GM23338 (cell line): ENCODE data around the gene ITIH6. TPM values are rescaled to one million over a fixed set of nuclear protein-coding genes. Genes with fewer than 3 reads are reported as not detected.

Experiments used
- ATAC-seq: fragments of 200-7000 bp; cut with Tn5 transposase; 3 replicates; pipeline ENCODE4 v1.9.1; 2020
- DNase-seq: peaks from one replicate; pipeline ENCODE4 v3.0.0-alpha.2; 2015; ENCODE audit warnings: low spot score
- H2AFZ ChIP-seq: fragments of 200-600 bp; sonication (generic); 2 replicates; pipeline ENCODE4 v1.8.0; 2016; ENCODE audit warnings: antibody characterized with exemption, mild to moderate bottlenecking, moderate library complexity
- H3F3A ChIP-seq: fragments of 200-600 bp; sonication (generic); replicated peaks from 2 replicates; pipeline ENCODE4 v1.8.0; 2017; ENCODE audit warnings: antibody characterized with exemption, mixed run types, low read depth
- H3K27ac ChIP-seq: fragments of 200-600 bp; sonication (generic); 2 replicates; pipeline ENCODE4 v1.6.1; 2016; ENCODE audit warnings: low read depth
- H3K27me3 ChIP-seq: fragments of 200-600 bp; sonication (generic); 2 replicates; pipeline ENCODE4 v1.8.0; 2016; ENCODE audit warnings: mild to moderate bottlenecking, mixed run types, moderate library complexity; ENCODE audit not compliant: insufficient read depth
- H3K36me3 ChIP-seq: fragments of 200-600 bp; sonication (generic); 2 replicates; pipeline ENCODE4 v1.8.0; 2016; ENCODE audit warnings: mild to moderate bottlenecking; ENCODE audit not compliant: insufficient read depth
- H3K4me1 ChIP-seq: fragments of 200-600 bp; sonication (generic); 2 replicates; pipeline ENCODE4 v1.8.0; 2016; ENCODE audit warnings: mild to moderate bottlenecking, moderate library complexity; ENCODE audit not compliant: insufficient read depth
- H3K4me2 ChIP-seq: fragments of 200-600 bp; sonication (generic); 2 replicates; pipeline ENCODE4 v1.7.1; 2017; ENCODE audit warnings: mixed run types
- H3K4me3 ChIP-seq: fragments of 200-600 bp; sonication (generic); 2 replicates; pipeline ENCODE4 v1.6.1; 2016; ENCODE audit warnings: mixed run types
- H3K79me2 ChIP-seq: fragments of 200-600 bp; sonication (generic); replicated peaks from 2 replicates; pipeline ENCODE4 v1.8.0; 2017; ENCODE audit warnings: mild to moderate bottlenecking; ENCODE audit not compliant: insufficient read depth
- H3K9me2 ChIP-seq: fragments of 200-600 bp; sonication (generic); 2 replicates; pipeline ENCODE4 v1.8.0; 2017; ENCODE audit not compliant: insufficient read depth
- H4K20me1 ChIP-seq: fragments of 200-600 bp; sonication (generic); replicated peaks from 2 replicates; pipeline ENCODE4 v1.8.0; 2017; ENCODE audit warnings: mild to moderate bottlenecking; ENCODE audit not compliant: insufficient read depth
- H3K27ac Mint-ChIP-seq: 2 replicates; pipeline ENCODE4 v1.8.0; 2020; ENCODE audit warnings: inconsistent platforms, mild to moderate bottlenecking, moderate library complexity, mixed read lengths
- H3K27me3 Mint-ChIP-seq: 3 replicates; pipeline ENCODE4 v1.8.0; 2022; ENCODE audit warnings: low read depth, mild to moderate bottlenecking, moderate library complexity, mixed read lengths, inconsistent platforms; ENCODE audit not compliant: insufficient read depth, poor library complexity
- H3K36me3 Mint-ChIP-seq: 3 replicates; pipeline ENCODE4 v1.8.0; 2021; ENCODE audit warnings: low read depth, mild to moderate bottlenecking, inconsistent platforms, moderate library complexity, mixed read lengths
- H3K4me1 Mint-ChIP-seq: 3 replicates; pipeline ENCODE4 v1.8.0; 2020; ENCODE audit warnings: mild to moderate bottlenecking, inconsistent platforms, mixed read lengths
- H3K4me3 Mint-ChIP-seq: 3 replicates; pipeline ENCODE4 v1.8.0; 2021; ENCODE audit warnings: moderate library complexity, mild to moderate bottlenecking, inconsistent platforms, mixed read lengths
- H3K9me3 Mint-ChIP-seq: 3 replicates; pipeline ENCODE4 v1.8.0; 2020; ENCODE audit warnings: moderate library complexity, mild to moderate bottlenecking, inconsistent platforms, mixed read lengths
- CREB1 ChIP-seq: fragments of 250-450 bp; sonication (Bioruptor Pico); IDR thresholded peaks from 2 replicates; pipeline ENCODE4 v1.5.0; 2020; ENCODE audit warnings: low read depth, mild to moderate bottlenecking, moderate library complexity
- EZH2 ChIP-seq: fragments of 200-600 bp; sonication (generic); IDR thresholded peaks from one replicate; pipeline ENCODE4 v1.8.0; 2017; ENCODE audit warnings: antibody characterized with exemption, mild to moderate bottlenecking, low read depth; ENCODE audit not compliant: unreplicated experiment
- NANOG ChIP-seq: IDR thresholded peaks from 2 replicates; pipeline ENCODE4 v1.6.1; 2016; ENCODE audit warnings: antibody characterized with exemption, borderline replicate concordance
- POLR2AphosphoS5 ChIP-seq: IDR thresholded peaks from 2 replicates; pipeline ENCODE4 v1.6.1; 2016; ENCODE audit warnings: antibody characterized with exemption, low read depth
- REST ChIP-seq: IDR thresholded peaks from one replicate; pipeline ENCODE4 v1.6.1; 2018; ENCODE audit warnings: antibody characterized with exemption; ENCODE audit not compliant: unreplicated experiment
- ZNF114 ChIP-seq: fragments of 250-450 bp; sonication (Bioruptor Pico); IDR thresholded peaks from 2 replicates; pipeline ENCODE4 v1.5.0; 2020; ENCODE audit warnings: mild to moderate bottlenecking, moderate library complexity
- polyA plus RNA-seq: library from polyadenylated mRNA; unstranded; fragments of >200 nt; fragmentation: Nextera tagmentation; extraction: Ambion mirVana; gene quantifications from 2 replicates; pipeline ENCODE4 v1.2.1, GENCODE V29; 2016
- total RNA-seq: library from RNA; depleted of rRNA; stranded (reverse); fragments of >200 nt; shearing (Covaris generic); gene quantifications from 2 replicates; pipeline ENCODE4 v1.2.3, GENCODE V29; 2014
- TF ChIP-seq, protein P1 (sequence below), 2 experiments: fragments of 200-600 bp in 1 of 2; sonication (generic) in 1 of 2; conservative IDR thresholded peaks; 2 replicates each; pipeline versions ENCODE4 v1.5.1 to v1.6.1; 2016 to 2017; ENCODE audit warnings: antibody characterized with exemption in 2 of 2, low read depth in 2 of 2, mild to moderate bottlenecking in 2 of 2, moderate library complexity in 1 of 2

ITIH6 gene
- total and polyA plus RNA-seq, 2 experiments from 2014 or later: not detected

- Histone ChIP-seq H3K36me3 (no peaks in the 10 kb centered on the region), H3K4me1 (no peaks in the 10 kb centered on the region), H3K4me2 (no peak overlapping the region), H3F3A (no peaks in the 10 kb centered on the region), H2AFZ (no peak overlapping the region), H3K27me3 (no peaks in the 10 kb centered on the region), H3K79me2 (no peaks in the 10 kb centered on the region), H3K27ac (no peak overlapping the region), H3K4me3 (no peak overlapping the region), H3K9me2 (no peaks in the 10 kb centered on the region), H4K20me1 (no peaks in the 10 kb centered on the region)
- H3K27me3 Mint-ChIP-seq: peaks cover 2% of the 10 kb centered on the region
- no peak overlapping the region for H3K4me3 Mint-ChIP-seq
- H3K9me3 Mint-ChIP-seq: no peaks in the 10 kb centered on the region; the same call in 2 of the 3 replicates
- no peak for DNase-seq
- no peaks in the 10 kb centered on the region for H3K36me3 Mint-ChIP-seq
- no peak overlapping the region for H3K27ac Mint-ChIP-seq
- no peak for ATAC-seq
- H3K4me1 Mint-ChIP-seq: no peaks in the 10 kb centered on the region; the same call in 2 of the 3 replicates
- TF ChIP-seq NANOG: no peak
- TF ChIP-seq, protein P1, sequence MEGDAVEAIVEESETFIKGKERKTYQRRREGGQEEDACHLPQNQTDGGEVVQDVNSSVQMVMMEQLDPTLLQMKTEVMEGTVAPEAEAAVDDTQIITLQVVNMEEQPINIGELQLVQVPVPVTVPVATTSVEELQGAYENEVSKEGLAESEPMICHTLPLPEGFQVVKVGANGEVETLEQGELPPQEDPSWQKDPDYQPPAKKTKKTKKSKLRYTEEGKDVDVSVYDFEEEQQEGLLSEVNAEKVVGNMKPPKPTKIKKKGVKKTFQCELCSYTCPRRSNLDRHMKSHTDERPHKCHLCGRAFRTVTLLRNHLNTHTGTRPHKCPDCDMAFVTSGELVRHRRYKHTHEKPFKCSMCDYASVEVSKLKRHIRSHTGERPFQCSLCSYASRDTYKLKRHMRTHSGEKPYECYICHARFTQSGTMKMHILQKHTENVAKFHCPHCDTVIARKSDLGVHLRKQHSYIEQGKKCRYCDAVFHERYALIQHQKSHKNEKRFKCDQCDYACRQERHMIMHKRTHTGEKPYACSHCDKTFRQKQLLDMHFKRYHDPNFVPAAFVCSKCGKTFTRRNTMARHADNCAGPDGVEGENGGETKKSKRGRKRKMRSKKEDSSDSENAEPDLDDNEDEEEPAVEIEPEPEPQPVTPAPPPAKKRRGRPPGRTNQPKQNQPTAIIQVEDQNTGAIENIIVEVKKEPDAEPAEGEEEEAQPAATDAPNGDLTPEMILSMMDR (conservative IDR thresholded peaks at IDR 0.05; ENCODE audit: low read depth in 2 of 2): no peak
- TF ChIP-seq EZH2: no peak
- TF ChIP-seq CREB1: no peak
- no peak for TF ChIP-seq POLR2AphosphoS5
- no peak for TF ChIP-seq ZNF114 (CRISPR knock-in tag)
- TF ChIP-seq REST: no peak
These were observed 9.6 kb downstream of the ITIH6 start for GRCh38 chrX:54788446-54788845.

DNA sequence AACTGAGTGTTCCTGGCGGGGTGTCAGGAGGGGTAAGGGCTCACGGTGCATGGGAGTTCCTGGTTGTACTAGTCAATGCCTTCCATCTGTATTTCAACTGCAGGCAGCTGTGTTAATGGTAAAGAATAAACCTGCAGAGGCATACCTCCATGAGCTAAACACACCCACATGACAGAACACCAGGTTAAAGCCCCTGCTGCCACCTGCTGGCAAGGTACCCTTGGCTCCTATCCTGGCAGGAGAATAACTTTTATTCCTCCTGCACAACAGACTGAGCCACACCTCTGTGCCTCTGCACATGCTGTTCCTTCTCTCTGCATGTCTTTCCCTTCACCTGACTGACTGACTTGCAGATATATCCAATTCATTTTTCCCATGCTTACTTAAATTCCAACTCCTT lies 11.1 kb downstream of the ITIH6 start:
- DNase-seq: peak; percentile 30
- H4K20me1 ChIP-seq: no peaks in the 10 kb centered on the region
- no peaks in the 10 kb centered on the region for H3F3A ChIP-seq
- no peak overlapping the region for H3K27ac ChIP-seq
- H3K9me3 Mint-ChIP-seq: no peaks in the 10 kb centered on the region; the same call in 2 of the 3 replicates
- H3K27me3 Mint-ChIP-seq: peaks cover 2% of the 10 kb centered on the region
- H3K4me3 ChIP-seq: no peak overlapping the region
- no peak overlapping the region for H3K4me3 Mint-ChIP-seq
- H3K4me2 ChIP-seq: no peak overlapping the region
- no peaks in the 10 kb centered on the region for H3K79me2 ChIP-seq
- no peaks in the 10 kb centered on the region for H3K9me2 ChIP-seq
- ATAC-seq: peak; percentile 91
- no peak overlapping the region for H2AFZ ChIP-seq
- no peak for TF ChIP-seq NANOG
- TF ChIP-seq, protein P1 (conservative IDR thresholded peaks at IDR 0.05; ENCODE audit: low read depth in 2 of 2): peak; percentile 27 to 66; a peak in 3 of 4 replicates
- no peak overlapping the region for H3K27ac Mint-ChIP-seq
- no peaks in the 10 kb centered on the region for H3K36me3 Mint-ChIP-seq
- no peaks in the 10 kb centered on the region for H3K36me3 ChIP-seq
- no peaks in the 10 kb centered on the region; the same call in 2 of the 3 replicates for H3K4me1 Mint-ChIP-seq
- H3K4me1 ChIP-seq: no peaks in the 10 kb centered on the region
- no peaks in the 10 kb centered on the region for H3K27me3 ChIP-seq
